H9 (cell line): ENCODE data around the gene APPBP2. TPM values are rescaled to one million over a fixed set of nuclear protein-coding genes. Genes with fewer than 3 reads are reported as not detected.

ENCODE experiments used
- DNase-seq: peaks from one replicate; pipeline ENCODE4 v3.0.0-alpha.2; 2017
- H2AFZ ChIP-seq: one replicate; pipeline ENCODE4 v1.6.1; 2013; ENCODE audit warnings: mild to moderate bottlenecking, low read length, control low read depth, moderate library complexity
- H2AK5ac ChIP-seq: 2 replicates; pipeline ENCODE4 v1.6.1; 2013; ENCODE audit warnings: low read length, control low read depth, mixed read lengths; ENCODE audit not compliant: insufficient read length
- H2BK120ac ChIP-seq: one replicate; pipeline ENCODE4 v1.6.1; 2013; ENCODE audit warnings: low read depth, mild to moderate bottlenecking, low read length, control low read depth, inconsistent platforms; ENCODE audit not compliant: poor library complexity, severe bottlenecking
- H2BK12ac ChIP-seq: 2 replicates; pipeline ENCODE4 v1.6.1; 2013; ENCODE audit warnings: low read length, control low read depth, mixed read lengths, low read depth; ENCODE audit not compliant: insufficient read length
- H2BK15ac ChIP-seq: 2 replicates; pipeline ENCODE4 v1.6.1; 2013; ENCODE audit warnings: low read depth, low read length, control low read depth
- H2BK20ac ChIP-seq: one replicate; pipeline ENCODE4 v1.6.1; 2013; ENCODE audit warnings: low read depth, mild to moderate bottlenecking, low read length, control low read depth, inconsistent platforms; ENCODE audit not compliant: poor library complexity, severe bottlenecking
- H2BK5ac ChIP-seq: 2 replicates; pipeline ENCODE4 v1.6.1; 2013; ENCODE audit warnings: low read length, control low read depth, mixed read lengths; ENCODE audit not compliant: insufficient read length
- H3K14ac ChIP-seq: 2 replicates; pipeline ENCODE4 v1.6.1; 2013; ENCODE audit warnings: low read length, control low read depth; ENCODE audit not compliant: insufficient read depth
- H3K18ac ChIP-seq: 2 replicates; pipeline ENCODE4 v1.6.1; 2013; ENCODE audit warnings: low read depth, mild to moderate bottlenecking, mixed read lengths, low read length, control low read depth; ENCODE audit not compliant: insufficient read length
- H3K23ac ChIP-seq: 2 replicates; pipeline ENCODE4 v1.6.1; 2013; ENCODE audit warnings: low read length, control low read depth, mixed read lengths, low read depth; ENCODE audit not compliant: insufficient read length
- H3K23me2 ChIP-seq: 2 replicates; pipeline ENCODE4 v1.6.1; 2013; ENCODE audit warnings: low read depth, mild to moderate bottlenecking, mixed read lengths, low read length, control low read depth; ENCODE audit not compliant: insufficient read length, poor library complexity, severe bottlenecking
- H3K27ac ChIP-seq: 2 replicates; pipeline ENCODE4 v1.5.1; 2013; ENCODE audit warnings: low read length, control low read depth, mixed read lengths, low read depth; ENCODE audit not compliant: insufficient read length
- H3K27me3 ChIP-seq: 2 replicates; pipeline ENCODE4 v1.6.1; 2013; ENCODE audit warnings: low read length, control low read depth, inconsistent platforms; ENCODE audit not compliant: insufficient read depth
- H3K4ac ChIP-seq: 2 replicates; pipeline ENCODE4 v1.6.1; 2013; ENCODE audit warnings: low read depth, mild to moderate bottlenecking, control low read depth, inconsistent platforms, low read length, moderate library complexity
- H3K4me1 ChIP-seq: 2 replicates; pipeline ENCODE4 v1.6.1; 2013; ENCODE audit warnings: low read length, control low read depth, inconsistent platforms; ENCODE audit not compliant: insufficient read depth
- H3K4me2 ChIP-seq: 2 replicates; pipeline ENCODE4 v1.6.1; 2013; ENCODE audit warnings: low read length, control low read depth, mixed read lengths; ENCODE audit not compliant: insufficient read length, insufficient read depth
- H3K56ac ChIP-seq: 2 replicates; pipeline ENCODE4 v1.6.1; 2013; ENCODE audit warnings: low read depth, mild to moderate bottlenecking, mixed read lengths, low read length, control low read depth; ENCODE audit not compliant: insufficient read length
- H3K79me1 ChIP-seq: 2 replicates; pipeline ENCODE4 v1.6.1; 2013; ENCODE audit warnings: low read depth, mild to moderate bottlenecking, moderate library complexity, low read length, control low read depth, inconsistent platforms; ENCODE audit not compliant: insufficient read depth, poor library complexity, severe bottlenecking
- H3K79me2 ChIP-seq: 2 replicates; pipeline ENCODE4 v1.6.1; 2013; ENCODE audit warnings: low read length, control low read depth, inconsistent platforms; ENCODE audit not compliant: insufficient read depth
- H3K9ac ChIP-seq: 2 replicates; pipeline ENCODE4 v1.6.1; 2013; ENCODE audit warnings: low read length, control low read depth, mixed read lengths; ENCODE audit not compliant: insufficient read length; ENCODE audit errors: extremely low read depth
- H3K9me3 ChIP-seq: one replicate; pipeline ENCODE4 v1.6.1; 2013; ENCODE audit warnings: low read depth, low read length, inconsistent platforms; ENCODE audit not compliant: control insufficient read depth
- H3T11ph ChIP-seq: one replicate; pipeline ENCODE4 v1.6.1; 2013; ENCODE audit warnings: mild to moderate bottlenecking, low read length, control low read depth, inconsistent platforms
- H4K20me1 ChIP-seq: one replicate; pipeline ENCODE4 v1.6.1; 2013; ENCODE audit not compliant: control insufficient read depth, insufficient read length, insufficient read depth
- H4K5ac ChIP-seq: 2 replicates; pipeline ENCODE4 v1.6.1; 2013; ENCODE audit warnings: low read depth, mild to moderate bottlenecking, mixed read lengths, low read length, control low read depth; ENCODE audit not compliant: insufficient read length
- H4K8ac ChIP-seq: replicated peaks from 2 replicates; pipeline ENCODE4 v1.6.1; 2013; ENCODE audit warnings: low read length, control low read depth, mixed read lengths, low read depth; ENCODE audit not compliant: insufficient read length
- H4K91ac ChIP-seq: 2 replicates; pipeline ENCODE4 v1.6.1; 2013; ENCODE audit warnings: low read depth, mild to moderate bottlenecking, moderate library complexity, mixed read lengths, low read length, control low read depth; ENCODE audit not compliant: insufficient read length
- H3K27ac Mint-ChIP-seq, 3 experiments: 2 replicates in 2 of 3; 3 replicates in 1 of 3; pipeline ENCODE4 v1.8.0; 2020 to 2021; ENCODE audit warnings: mixed read lengths in 3 of 3, mild to moderate bottlenecking in 1 of 3, moderate library complexity in 1 of 3
- H3K27me3 Mint-ChIP-seq: 2 replicates; pipeline ENCODE4 v1.8.0; 2021; ENCODE audit warnings: low read depth, mild to moderate bottlenecking, moderate library complexity, mixed read lengths
- H3K36me3 Mint-ChIP-seq, 3 experiments: 2 replicates in 2 of 3; 3 replicates in 1 of 3; pipeline ENCODE4 v1.8.0; 2020 to 2021; ENCODE audit warnings: low read depth in 3 of 3, mixed read lengths in 3 of 3; ENCODE audit not compliant: insufficient read depth in 1 of 3
- H3K4me1 Mint-ChIP-seq, 2 experiments: 2 replicates each; pipeline ENCODE4 v1.8.0; 2020; ENCODE audit warnings: mixed read lengths in 2 of 2
- H3K4me3 Mint-ChIP-seq, 2 experiments: 2 replicates in 1 of 2; 3 replicates in 1 of 2; pipeline ENCODE4 v1.8.0; 2020 to 2021; ENCODE audit warnings: mild to moderate bottlenecking in 2 of 2, mixed read lengths in 2 of 2, moderate library complexity in 1 of 2
- H3K9me3 Mint-ChIP-seq, 2 experiments: 2 replicates in 1 of 2; 3 replicates in 1 of 2; pipeline ENCODE4 v1.8.0; 2020; ENCODE audit warnings: mild to moderate bottlenecking in 2 of 2, mixed read lengths in 2 of 2, moderate library complexity in 1 of 2
- CTCF ChIP-seq: fragments of 200-600 bp; sonication (generic); conservative IDR thresholded peaks from 3 replicates; pipeline ENCODE4 v1.8.0; 2021; ENCODE audit warnings: antibody characterized with exemption, mild to moderate bottlenecking
- WGBS: extraction: QIAGEN DNeasy Blood & Tissue Kit; methylation state at CpG from one replicate; pipeline ENCODE4 v1.1.7; 2013; ENCODE audit warnings: missing lambda C conversion rate, low lambda C conversion rate, mixed read lengths; ENCODE audit not compliant: insufficient read length; ENCODE audit errors: extremely low coverage; 5-methylcytosine and 5-hydroxymethylcytosine counted together
- total RNA-seq: library from RNA; stranded (reverse); gene quantifications from 2 replicates; pipeline ENCODE4 v1.2.1, GENCODE V29; 2021

The APPBP2 gene
- total RNA-seq, 1 experiment from 2014 or later: 17.0 TPM

GRCh38 chr17:60410001-60410400, 116.0 kb downstream of the APPBP2 start:
- Histone ChIP-seq H3K4me2 (no peak overlapping the region), H2AFZ (no peak overlapping the region), H3K27ac (no peak overlapping the region), H3K4ac (no peak overlapping the region), H2BK120ac (no peak overlapping the region), H3K79me2 (no peaks in the 10 kb centered on the region), H2BK20ac (no peak overlapping the region), H3K23ac (no peak overlapping the region), H3K79me1 (no peaks in the 10 kb centered on the region), H3K18ac (no peak overlapping the region), H3K27me3 (no peaks in the 10 kb centered on the region), H3K9me3 (no peaks in the 10 kb centered on the region), H4K91ac (no peak overlapping the region), H2BK12ac (no peak overlapping the region), H3T11ph (no peak overlapping the region), H3K9ac (no peak overlapping the region), H3K56ac (no peak overlapping the region), H2BK15ac (no peak overlapping the region), H3K4me1 (no peaks in the 10 kb centered on the region), H4K5ac (no peak overlapping the region), H2AK5ac (no peak overlapping the region), H4K20me1 (no peaks in the 10 kb centered on the region), H4K8ac (no peak overlapping the region), H3K14ac (no peak overlapping the region), H2BK5ac (no peak overlapping the region), H3K23me2 (no peaks in the 10 kb centered on the region)
- Mint-ChIP-seq H3K27me3 (no peaks in the 10 kb centered on the region), H3K4me1 (no peaks in the 10 kb centered on the region), H3K4me3 (no peak overlapping the region), H3K27ac (no peak overlapping the region), H3K36me3 (peaks cover 0 to 5% (median 0%) of the 10 kb centered on the region in 3 experiments; a peak in 1 of 7 replicates), H3K9me3 (peaks cover 8 to 18% of the 10 kb centered on the region in 2 experiments; a peak in 4 of 5 replicates)
- DNase-seq: no peak
- no CpG with 5 or more reads among the region's 4 CpGs for WGBS
- TF ChIP-seq CTCF: no peak
